Measurements from ENCODE around the gene UXS1. TPM values are rescaled to one million over a fixed set of nuclear protein-coding genes. Genes with fewer than 3 reads are reported as not detected.

UXS1 gene
- total RNA-seq, 1 experiment from 2014 or later: 24.5 TPM

GRCh38 chr2:106161938-106162820 lies 31.9 kb downstream of the UXS1 start:
- DNase-seq (ENCODE audit: low spot score): peak; percentile 73

- DNase-seq (ENCODE audit: low spot score): no peak
Observed at GRCh38 chr2:106161341-106161740, 32.8 kb downstream of the UXS1 start.

GRCh38 chr2:106160786-106161261 lies 33.3 kb downstream of the UXS1 start:
- no peak for DNase-seq (ENCODE audit: low spot score)

- no peak for DNase-seq (ENCODE audit: low spot score)
Observed at GRCh38 chr2:106159866-106160785, 34.0 kb downstream of the UXS1 start.

GRCh38 chr2:106158871-106159270 lies 35.2 kb downstream of the UXS1 start:
- no peak for DNase-seq (ENCODE audit: low spot score)

GRCh38 chr2:106158131-106158530 lies 36.0 kb downstream of the UXS1 start:
- DNase-seq (ENCODE audit: low spot score): no peak

- DNase-seq (ENCODE audit: low spot score): no peak
Observed at GRCh38 chr2:106157416-106157815, 36.7 kb downstream of the UXS1 start.

- no peak for DNase-seq (ENCODE audit: low spot score)
Observed at GRCh38 chr2:106156305-106157296, 37.5 kb downstream of the UXS1 start.

- no peak for DNase-seq (ENCODE audit: low spot score)
Observed at GRCh38 chr2:106153781-106154180, 40.3 kb downstream of the UXS1 start.

- DNase-seq (ENCODE audit: low spot score): no peak
Observed at GRCh38 chr2:106147665-106148064, 46.4 kb downstream of the UXS1 start.

GRCh38 chr2:106147159-106147558 lies 46.9 kb downstream of the UXS1 start:
- DNase-seq (ENCODE audit: low spot score): no peak

GRCh38 chr2:106144621-106145331 lies 49.3 kb downstream of the UXS1 start:
- DNase-seq (ENCODE audit: low spot score): no peak

GRCh38 chr2:106143495-106144215 lies 50.4 kb downstream of the UXS1 start:
- DNase-seq (ENCODE audit: low spot score): no peak

- DNase-seq (ENCODE audit: low spot score): no peak
Observed at GRCh38 chr2:106142683-106143082, 51.4 kb downstream of the UXS1 start.

GRCh38 chr2:106140913-106141312 lies 53.2 kb downstream of the UXS1 start:
- DNase-seq (ENCODE audit: low spot score): no peak

- no peak for DNase-seq (ENCODE audit: low spot score)
Observed at GRCh38 chr2:106140113-106140512, 54.0 kb downstream of the UXS1 start.

GRCh38 chr2:106139238-106139935 lies 54.7 kb downstream of the UXS1 start:
- no peak for DNase-seq (ENCODE audit: low spot score)

GRCh38 chr2:106138543-106139237 lies 55.4 kb downstream of the UXS1 start:
- no peak for DNase-seq (ENCODE audit: low spot score)
